CD14-positive monocyte (primary cell): ENCODE results near the gene CMSS1. TPM values are rescaled to one million over a fixed set of nuclear protein-coding genes. Genes with fewer than 3 reads are reported as not detected.

Experiments
- DNase-seq, 3 donors: peaks; one replicate each; pipeline ENCODE4 v3.0.0-alpha.2; 2011 to 2022
- H2AFZ ChIP-seq: 2 replicates; pipeline ENCODE4 v1.6.0; 2012; ENCODE audit warnings: mild to moderate bottlenecking, low read depth, low read length, inconsistent platforms; ENCODE audit not compliant: insufficient read depth, poor library complexity, severe bottlenecking
- H3K27ac ChIP-seq, 2 donors: 1 replicate in 1 of 2; 2 replicates in 1 of 2; pipeline ENCODE4 v1.5.1; 2012 to 2013; ENCODE audit warnings: low read length in 2 of 2, control low read depth in 1 of 2, inconsistent platforms in 1 of 2, low read depth in 1 of 2, mild to moderate bottlenecking in 1 of 2
- H3K27me3 ChIP-seq, 2 donors: one replicate each; pipeline versions ENCODE4 v1.6.0 to v1.6.1; 2011 to 2013; ENCODE audit warnings: low read length in 2 of 2; ENCODE audit not compliant: control insufficient read depth in 2 of 2, insufficient read depth in 2 of 2
- H3K36me3 ChIP-seq, 2 donors: replicated peaks in 1 of 2; 1 replicate in 1 of 2; 2 replicates in 1 of 2; pipeline versions ENCODE4 v1.5.1 to v1.6.1; 2012 to 2013; ENCODE audit warnings: low read length in 2 of 2, control low read depth in 1 of 2, inconsistent platforms in 1 of 2, mild to moderate bottlenecking in 1 of 2; ENCODE audit not compliant: insufficient read depth in 2 of 2, control insufficient read depth in 1 of 2
- H3K4me1 ChIP-seq, 2 donors: 1 replicate in 1 of 2; 2 replicates in 1 of 2; pipeline versions ENCODE4 v1.5.1 to v1.6.1; 2012 to 2013; ENCODE audit warnings: low read length in 2 of 2, control low read depth in 1 of 2, inconsistent platforms in 1 of 2, mild to moderate bottlenecking in 1 of 2, moderate library complexity in 1 of 2; ENCODE audit not compliant: insufficient read depth in 2 of 2, control insufficient read depth in 1 of 2
- H3K4me2 ChIP-seq: replicated peaks from 2 replicates; pipeline ENCODE3; 2012; ENCODE audit warnings: low read length, moderate library complexity, mild to moderate bottlenecking; ENCODE audit not compliant: poor library complexity, severe bottlenecking; ENCODE audit errors: extremely low read depth
- H3K4me3 ChIP-seq, 3 experiments: fragments of 200-600 bp in 1 of 3; sonication (generic) in 1 of 3; replicated peaks in 1 of 3; 1 replicate in 2 of 3; 2 replicates in 1 of 3; pipeline ENCODE4 v1.5.1; 2011 to 2013; ENCODE audit warnings: low read length in 3 of 3, mild to moderate bottlenecking in 3 of 3, control low read depth in 2 of 3, low read depth in 2 of 3, inconsistent platforms in 1 of 3, moderate library complexity in 1 of 3
- H3K79me2 ChIP-seq: 2 replicates; pipeline ENCODE4 v1.6.0; 2012; ENCODE audit warnings: mild to moderate bottlenecking, control low read depth, inconsistent platforms, low read length, moderate library complexity; ENCODE audit not compliant: insufficient read depth
- H3K9ac ChIP-seq: 2 replicates; pipeline ENCODE4 v1.6.0; 2017; ENCODE audit warnings: low read length, mild to moderate bottlenecking; ENCODE audit not compliant: insufficient read depth, poor library complexity, severe bottlenecking
- H3K9me3 ChIP-seq, 2 donors: replicated peaks in 1 of 2; 1 replicate in 1 of 2; 2 replicates in 1 of 2; pipeline versions ENCODE4 v1.5.1 to v1.6.1; 2012 to 2013; ENCODE audit warnings: low read length in 2 of 2, control low read depth in 1 of 2; ENCODE audit not compliant: control insufficient read depth in 1 of 2, insufficient read depth in 1 of 2
- H4K20me1 ChIP-seq: 2 replicates; pipeline ENCODE4 v1.6.0; 2012; ENCODE audit warnings: mild to moderate bottlenecking, low read length, control low read depth, moderate library complexity; ENCODE audit not compliant: insufficient read depth
- H3K27ac Mint-ChIP-seq, 7 donors: one replicate each; pipeline ENCODE4 v1.8.0; 2020; ENCODE audit warnings: mild to moderate bottlenecking in 7 of 7, mixed read lengths in 7 of 7, moderate library complexity in 6 of 7, inconsistent platforms in 2 of 7
- H3K27me3 Mint-ChIP-seq, 3 donors: one replicate each; pipeline ENCODE4 v1.8.0; 2021 to 2022; ENCODE audit warnings: low read depth in 3 of 3, mild to moderate bottlenecking in 3 of 3, mixed read lengths in 3 of 3, moderate library complexity in 3 of 3, inconsistent platforms in 1 of 3
- H3K36me3 Mint-ChIP-seq, 2 donors: one replicate each; pipeline ENCODE4 v1.8.0; 2020; ENCODE audit warnings: mixed read lengths in 2 of 2, inconsistent platforms in 1 of 2, mild to moderate bottlenecking in 1 of 2
- H3K4me1 Mint-ChIP-seq: one replicate; pipeline ENCODE4 v1.8.0; 2020; ENCODE audit warnings: mild to moderate bottlenecking, mixed read lengths
- H3K4me3 Mint-ChIP-seq, 2 donors: one replicate each; pipeline ENCODE4 v1.8.0; 2020; ENCODE audit warnings: mild to moderate bottlenecking in 2 of 2, mixed read lengths in 2 of 2, moderate library complexity in 1 of 2
- H3K9me3 Mint-ChIP-seq, 7 donors: one replicate each; pipeline ENCODE4 v1.8.0; 2020 to 2022; ENCODE audit warnings: mixed read lengths in 7 of 7, mild to moderate bottlenecking in 6 of 7, moderate library complexity in 6 of 7, inconsistent platforms in 2 of 7
- WGBS: methylation state at CpG from one replicate; pipeline ENCODE4 v1.1.5; 2013; ENCODE audit warnings: missing lambda C conversion rate; ENCODE audit not compliant: insufficient coverage; 5-methylcytosine and 5-hydroxymethylcytosine counted together
- intact Hi-C, 2 donors: fragments of 100-400 bp; cut with micrococcal nuclease; formaldehyde crosslinking; loops; one replicate each; pipeline versions ENCODE4 v1.15.0 to v1.15.1; 2023
- polyA plus RNA-seq, 3 donors: library from polyadenylated mRNA; depleted of rRNA in 1 of 3; unstranded in 2 of 3; stranded (reverse) in 1 of 3; fragments of 300-500 nt in 2 of 3; fragments of >200 nt in 1 of 3; fragmentation: Illumina TruSeq in 2 of 3; gene quantifications; 1 replicate in 2 of 3; 2 replicates in 1 of 3; pipeline ENCODE4 v1.2.3, GENCODE V29; 2012 to 2021
- TF ChIP-seq, protein P1 (sequence below): fragments of 200-600 bp; IDR thresholded peaks from one replicate; pipeline ENCODE4 v1.8.0; 2022; ENCODE audit warnings: antibody characterized with exemption, mild to moderate bottlenecking

Gene CMSS1
- polyA plus RNA-seq, 3 donors = 1.1 to 3.6 (median 2.2) TPM

DNA sequence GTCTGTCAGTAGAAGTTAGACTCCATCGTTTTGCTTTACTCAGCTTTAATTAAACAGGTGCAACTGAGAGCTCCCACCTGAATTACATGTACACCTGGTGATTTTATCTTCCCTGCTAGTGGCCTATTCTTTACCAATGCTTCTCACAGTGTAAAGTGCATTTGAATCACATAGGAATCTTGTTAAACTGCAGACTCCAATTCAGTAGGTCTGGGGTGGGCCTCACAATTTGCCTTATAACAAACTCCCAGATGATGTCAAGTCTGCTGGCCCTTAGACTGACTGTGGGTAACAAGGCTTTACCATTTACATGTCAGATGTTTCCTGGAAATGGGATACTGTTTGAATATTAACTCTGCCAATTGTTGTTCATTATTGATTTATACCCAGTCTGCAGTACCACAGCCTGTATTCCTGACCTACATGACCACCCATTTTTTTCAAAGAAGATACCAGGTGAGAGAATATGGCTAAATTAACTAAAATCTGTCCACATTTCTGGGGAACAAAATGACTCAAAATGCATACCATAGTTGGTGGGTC is 37.2 kb downstream of the CMSS1 start:
- H3K27ac Mint-ChIP-seq = no peak overlapping the region
- H3K4me1 Mint-ChIP-seq = no peaks in the 10 kb centered on the region
- H3K9me3 Mint-ChIP-seq = peaks cover 0 to 2% (median 0%) of the 10 kb centered on the region in 7 donors
- H3K4me3 ChIP-seq = no peak overlapping the region
- no peaks in the 10 kb centered on the region for H3K36me3 Mint-ChIP-seq
- no peaks in the 10 kb centered on the region for H3K36me3 ChIP-seq
- no peaks in the 10 kb centered on the region for H3K79me2 ChIP-seq
- WGBS = no CpG with 5 or more reads among the region's 1 CpG
- H3K27me3 Mint-ChIP-seq = peaks cover 0 to 2% (median 0%) of the 10 kb centered on the region in 3 donors
- H3K4me3 Mint-ChIP-seq = no peak overlapping the region
- no peak overlapping the region for H3K9ac ChIP-seq
- TF ChIP-seq, protein P1, sequence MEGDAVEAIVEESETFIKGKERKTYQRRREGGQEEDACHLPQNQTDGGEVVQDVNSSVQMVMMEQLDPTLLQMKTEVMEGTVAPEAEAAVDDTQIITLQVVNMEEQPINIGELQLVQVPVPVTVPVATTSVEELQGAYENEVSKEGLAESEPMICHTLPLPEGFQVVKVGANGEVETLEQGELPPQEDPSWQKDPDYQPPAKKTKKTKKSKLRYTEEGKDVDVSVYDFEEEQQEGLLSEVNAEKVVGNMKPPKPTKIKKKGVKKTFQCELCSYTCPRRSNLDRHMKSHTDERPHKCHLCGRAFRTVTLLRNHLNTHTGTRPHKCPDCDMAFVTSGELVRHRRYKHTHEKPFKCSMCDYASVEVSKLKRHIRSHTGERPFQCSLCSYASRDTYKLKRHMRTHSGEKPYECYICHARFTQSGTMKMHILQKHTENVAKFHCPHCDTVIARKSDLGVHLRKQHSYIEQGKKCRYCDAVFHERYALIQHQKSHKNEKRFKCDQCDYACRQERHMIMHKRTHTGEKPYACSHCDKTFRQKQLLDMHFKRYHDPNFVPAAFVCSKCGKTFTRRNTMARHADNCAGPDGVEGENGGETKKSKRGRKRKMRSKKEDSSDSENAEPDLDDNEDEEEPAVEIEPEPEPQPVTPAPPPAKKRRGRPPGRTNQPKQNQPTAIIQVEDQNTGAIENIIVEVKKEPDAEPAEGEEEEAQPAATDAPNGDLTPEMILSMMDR = no peak
- H4K20me1 ChIP-seq = no peaks in the 10 kb centered on the region
- intact Hi-C loops = no loop called here
- H2AFZ ChIP-seq = no peak overlapping the region
- no peaks in the 10 kb centered on the region for H3K9me3 ChIP-seq
- peaks cover 6% of the 10 kb centered on the region in 2 donors for H3K4me1 ChIP-seq
- no peak overlapping the region for H3K27ac ChIP-seq
- DNase-seq = no peak
- no peak overlapping the region for H3K4me2 ChIP-seq
- H3K27me3 ChIP-seq = no peaks in the 10 kb centered on the region

DNA sequence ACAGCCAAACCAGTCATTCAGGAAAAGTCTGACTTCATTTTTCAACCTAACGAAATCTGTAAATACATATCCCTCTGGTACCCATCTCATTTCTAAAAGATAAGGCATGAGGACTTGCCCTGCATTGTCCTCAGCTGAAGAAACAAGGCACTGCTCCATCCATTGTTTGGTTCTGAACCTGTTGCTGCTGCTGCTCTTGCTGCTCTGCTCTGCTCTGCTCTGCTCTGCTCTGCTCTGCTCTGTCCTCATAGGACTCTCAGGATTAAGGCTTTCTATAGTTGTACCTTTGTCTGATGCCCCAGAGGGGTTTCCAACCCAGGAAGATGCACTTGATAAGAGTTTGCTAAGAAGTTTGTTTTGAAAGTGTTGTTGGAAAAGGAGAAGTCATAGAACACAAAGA is 38.2 kb downstream of the CMSS1 start:
- no peaks in the 10 kb centered on the region for H3K79me2 ChIP-seq
- no peaks in the 10 kb centered on the region for H3K9me3 ChIP-seq
- no peak overlapping the region for H3K4me3 ChIP-seq
- H3K27ac ChIP-seq = no peak overlapping the region
- Mint-ChIP-seq H3K36me3 (no peaks in the 10 kb centered on the region), H3K4me3 (no peak overlapping the region), H3K27ac (no peak overlapping the region), H3K9me3 (peaks cover 0 to 2% (median 0%) of the 10 kb centered on the region in 7 donors), H3K4me1 (no peaks in the 10 kb centered on the region), H3K27me3 (peaks cover 0 to 2% (median 0%) of the 10 kb centered on the region in 3 donors)
- intact Hi-C loops = no loop called here
- no peaks in the 10 kb centered on the region for H3K27me3 ChIP-seq
- no peaks in the 10 kb centered on the region for H3K36me3 ChIP-seq
- no peak overlapping the region for H3K4me2 ChIP-seq
- TF ChIP-seq, protein P1 = no peak
- WGBS = 100% methylated on average over 1 of the region's 1 CpG
- H2AFZ ChIP-seq = no peak overlapping the region
- H4K20me1 ChIP-seq = no peaks in the 10 kb centered on the region
- H3K9ac ChIP-seq = no peak overlapping the region
- peaks cover under 1% of the 10 kb centered on the region in 2 donors for H3K4me1 ChIP-seq
- no peak for DNase-seq
